ENCODE measurements around the gene GPRC5A.
A peak's percentile ranks its signal among the peaks of the same experiment; 100 is the strongest.
"Not testable (repeated sequence)": the region's sequence is repeated elsewhere in the genome, so short reads cannot be mapped to it uniquely, and the experiment has no call there.

Gene GPRC5A

GRCh38 chr12:12891080-12891880 lies at the start of gene GPRC5A:
TSS of gene GPRC5A (plus strand) at chr12:12891562. CDS start at chr12:12908250, 16,688 bp downstream.
- Histone ChIP-seq H3K9ac (ENCODE audit: low read depth, low read length) (no peak within 1 kb of the TSS), H3K27me3 (ENCODE audit: control insufficient read depth, insufficient read depth, low read length) (peaks cover 51% of the 10 kb centered on the region), H3K4me1 (ENCODE audit: control insufficient read depth, insufficient read depth, low read length) (peaks cover 5% of the 10 kb centered on the region), H3K9me3 (ENCODE audit: control insufficient read depth, insufficient read depth, low read length) (no peaks in the 10 kb centered on the region), H3K36me3 (ENCODE audit: control insufficient read depth, insufficient read depth, low read length) (no peaks in the 10 kb centered on the region), H3K4me3 (ENCODE audit: low read depth, low read length) (peak within 1 kb of the TSS; percentile 85)

- peaks cover 1% of the 10 kb centered on the region for H3K36me3 ChIP-seq (ENCODE audit: control insufficient read depth, insufficient read depth, low read length)
- no peaks in the 10 kb centered on the region for H3K27me3 ChIP-seq (ENCODE audit: control insufficient read depth, insufficient read depth, low read length)
- H3K9me3 ChIP-seq (ENCODE audit: control insufficient read depth, insufficient read depth, low read length) = no peaks in the 10 kb centered on the region
- H3K4me1 ChIP-seq (ENCODE audit: control insufficient read depth, insufficient read depth, low read length) = no peaks in the 10 kb centered on the region
- no peak overlapping the region for H3K9ac ChIP-seq (ENCODE audit: low read depth, low read length)
- no peak overlapping the region for H3K4me3 ChIP-seq (ENCODE audit: low read depth, low read length)
These were observed 45.5 kb upstream of the GPRC5A start for GRCh38 chr12:12845794-12846243.

GRCh38 chr12:12846780-12847179 lies 44.6 kb upstream of the GPRC5A start:
- not testable (repeated sequence) for H3K27me3 ChIP-seq (ENCODE audit: control insufficient read depth, insufficient read depth, low read length); H3K4me1 ChIP-seq (ENCODE audit: control insufficient read depth, insufficient read depth, low read length); H3K9ac ChIP-seq (ENCODE audit: low read depth, low read length); H3K36me3 ChIP-seq (ENCODE audit: control insufficient read depth, insufficient read depth, low read length); H3K4me3 ChIP-seq (ENCODE audit: low read depth, low read length); H3K9me3 ChIP-seq (ENCODE audit: control insufficient read depth, insufficient read depth, low read length)

- H3K9me3 ChIP-seq (ENCODE audit: control insufficient read depth, insufficient read depth, low read length) = no peaks in the 10 kb centered on the region
- H3K4me1 ChIP-seq (ENCODE audit: control insufficient read depth, insufficient read depth, low read length) = no peaks in the 10 kb centered on the region
- no peaks in the 10 kb centered on the region for H3K27me3 ChIP-seq (ENCODE audit: control insufficient read depth, insufficient read depth, low read length)
- H3K9ac ChIP-seq (ENCODE audit: low read depth, low read length) = no peak overlapping the region
- no peak overlapping the region for H3K4me3 ChIP-seq (ENCODE audit: low read depth, low read length)
- peaks cover 3% of the 10 kb centered on the region for H3K36me3 ChIP-seq (ENCODE audit: control insufficient read depth, insufficient read depth, low read length)
These were observed 37.9 kb upstream of the GPRC5A start for GRCh38 chr12:12853435-12853834.

GRCh38 chr12:12859690-12860089 lies 31.7 kb upstream of the GPRC5A start:
- Histone ChIP-seq H3K4me1 (ENCODE audit: control insufficient read depth, insufficient read depth, low read length) (peaks cover 2% of the 10 kb centered on the region), H3K9ac (ENCODE audit: low read depth, low read length) (no peak overlapping the region), H3K4me3 (ENCODE audit: low read depth, low read length) (no peak overlapping the region), H3K27me3 (ENCODE audit: control insufficient read depth, insufficient read depth, low read length) (no peaks in the 10 kb centered on the region), H3K9me3 (ENCODE audit: control insufficient read depth, insufficient read depth, low read length) (no peaks in the 10 kb centered on the region), H3K36me3 (ENCODE audit: control insufficient read depth, insufficient read depth, low read length) (no peaks in the 10 kb centered on the region)

- H3K27me3 ChIP-seq (ENCODE audit: control insufficient read depth, insufficient read depth, low read length) = no peaks in the 10 kb centered on the region
- peaks cover 2% of the 10 kb centered on the region for H3K4me1 ChIP-seq (ENCODE audit: control insufficient read depth, insufficient read depth, low read length)
- H3K9me3 ChIP-seq (ENCODE audit: control insufficient read depth, insufficient read depth, low read length) = no peaks in the 10 kb centered on the region
- H3K9ac ChIP-seq (ENCODE audit: low read depth, low read length) = no peak overlapping the region
- H3K4me3 ChIP-seq (ENCODE audit: low read depth, low read length) = no peak overlapping the region
- no peaks in the 10 kb centered on the region for H3K36me3 ChIP-seq (ENCODE audit: control insufficient read depth, insufficient read depth, low read length)
These were observed 27.1 kb upstream of the GPRC5A start for GRCh38 chr12:12864243-12864642.

- H3K4me1 ChIP-seq (ENCODE audit: control insufficient read depth, insufficient read depth, low read length) = no peaks in the 10 kb centered on the region
- no peak overlapping the region for H3K4me3 ChIP-seq (ENCODE audit: low read depth, low read length)
- no peaks in the 10 kb centered on the region for H3K36me3 ChIP-seq (ENCODE audit: control insufficient read depth, insufficient read depth, low read length)
- no peaks in the 10 kb centered on the region for H3K9me3 ChIP-seq (ENCODE audit: control insufficient read depth, insufficient read depth, low read length)
- H3K27me3 ChIP-seq (ENCODE audit: control insufficient read depth, insufficient read depth, low read length) = no peaks in the 10 kb centered on the region
- H3K9ac ChIP-seq (ENCODE audit: low read depth, low read length) = no peak overlapping the region
These were observed 22.7 kb upstream of the GPRC5A start for GRCh38 chr12:12868477-12869235.

- Histone ChIP-seq H3K36me3 (ENCODE audit: control insufficient read depth, insufficient read depth, low read length) (no peaks in the 10 kb centered on the region), H3K27me3 (ENCODE audit: control insufficient read depth, insufficient read depth, low read length) (no peaks in the 10 kb centered on the region), H3K9ac (ENCODE audit: low read depth, low read length) (no peak overlapping the region), H3K4me3 (ENCODE audit: low read depth, low read length) (no peak overlapping the region), H3K9me3 (ENCODE audit: control insufficient read depth, insufficient read depth, low read length) (no peaks in the 10 kb centered on the region), H3K4me1 (ENCODE audit: control insufficient read depth, insufficient read depth, low read length) (no peaks in the 10 kb centered on the region)
These were observed 20.9 kb upstream of the GPRC5A start for GRCh38 chr12:12870465-12870864.

- Histone ChIP-seq H3K36me3 (ENCODE audit: control insufficient read depth, insufficient read depth, low read length) (no peaks in the 10 kb centered on the region), H3K27me3 (ENCODE audit: control insufficient read depth, insufficient read depth, low read length) (no peaks in the 10 kb centered on the region), H3K4me1 (ENCODE audit: control insufficient read depth, insufficient read depth, low read length) (no peaks in the 10 kb centered on the region), H3K9ac (ENCODE audit: low read depth, low read length) (no peak overlapping the region), H3K9me3 (ENCODE audit: control insufficient read depth, insufficient read depth, low read length) (no peaks in the 10 kb centered on the region), H3K4me3 (ENCODE audit: low read depth, low read length) (no peak overlapping the region)
These were observed 19.7 kb upstream of the GPRC5A start for GRCh38 chr12:12871587-12872138.

GRCh38 chr12:12872139-12872933 lies 19.0 kb upstream of the GPRC5A start:
- Histone ChIP-seq H3K27me3 (ENCODE audit: control insufficient read depth, insufficient read depth, low read length) (no peaks in the 10 kb centered on the region), H3K4me1 (ENCODE audit: control insufficient read depth, insufficient read depth, low read length) (no peaks in the 10 kb centered on the region), H3K4me3 (ENCODE audit: low read depth, low read length) (no peak overlapping the region), H3K9ac (ENCODE audit: low read depth, low read length) (no peak overlapping the region), H3K9me3 (ENCODE audit: control insufficient read depth, insufficient read depth, low read length) (no peaks in the 10 kb centered on the region), H3K36me3 (ENCODE audit: control insufficient read depth, insufficient read depth, low read length) (no peaks in the 10 kb centered on the region)

- no peaks in the 10 kb centered on the region for H3K27me3 ChIP-seq (ENCODE audit: control insufficient read depth, insufficient read depth, low read length)
- no peaks in the 10 kb centered on the region for H3K4me1 ChIP-seq (ENCODE audit: control insufficient read depth, insufficient read depth, low read length)
- no peak overlapping the region for H3K4me3 ChIP-seq (ENCODE audit: low read depth, low read length)
- no peaks in the 10 kb centered on the region for H3K9me3 ChIP-seq (ENCODE audit: control insufficient read depth, insufficient read depth, low read length)
- no peak overlapping the region for H3K9ac ChIP-seq (ENCODE audit: low read depth, low read length)
- no peaks in the 10 kb centered on the region for H3K36me3 ChIP-seq (ENCODE audit: control insufficient read depth, insufficient read depth, low read length)
These were observed 18.5 kb upstream of the GPRC5A start for GRCh38 chr12:12872934-12873275.
